Activated T-helper 2 cell treated with anti-CD3 and anti-CD28 coated beads, Interferon-gamma antibody, Interleukin-2, Interleukin-4, amounts not matched to agents 10 μg/mL and 5 μg/mL and 100 μg/mL, durations not matched to agents 14 hours and 24 hours and 36 hours (primary cell): ENCODE results near the gene SP140L. TPM values are rescaled to one million over a fixed set of nuclear protein-coding genes. Genes with fewer than 3 reads are reported as not detected.
"Not testable (repeated sequence)": the region's sequence is repeated elsewhere in the genome, so short reads cannot be mapped to it uniquely, and the experiment has no call there.

Experiments
- DNase-seq: peaks from one replicate; pipeline ENCODE4 v3.0.0; 2021; ENCODE audit warnings: low spot score
- H3K27ac Mint-ChIP-seq: one replicate; pipeline ENCODE4 v1.8.0; 2021; ENCODE audit warnings: mixed read lengths
- H3K27me3 Mint-ChIP-seq: one replicate; pipeline ENCODE4 v1.8.0; 2021; ENCODE audit warnings: low read depth, mixed read lengths
- H3K36me3 Mint-ChIP-seq: one replicate; pipeline ENCODE4 v1.8.0; 2021; ENCODE audit warnings: low read depth, mixed read lengths
- H3K4me1 Mint-ChIP-seq: one replicate; pipeline ENCODE4 v1.8.0; 2021; ENCODE audit warnings: low read depth, mixed read lengths
- H3K4me3 Mint-ChIP-seq: one replicate; pipeline ENCODE4 v1.8.0; 2021; ENCODE audit warnings: low read depth, mild to moderate bottlenecking, moderate library complexity, mixed read lengths
- H3K9me3 Mint-ChIP-seq: one replicate; pipeline ENCODE4 v1.8.0; 2021; ENCODE audit warnings: mixed read lengths
- intact Hi-C: fragments of 100-400 bp; cut with micrococcal nuclease; formaldehyde crosslinking; loops from one replicate; pipeline ENCODE4 v1.15.1; 2023
- total RNA-seq: library from RNA; stranded (reverse); gene quantifications from 2 replicates; pipeline ENCODE4 v1.2.3, GENCODE V29; 2022

The SP140L gene
- total RNA-seq, 1 donor from 2014 or later = 59.1 TPM

GRCh38 chr2:230347659-230348305 is 20.8 kb downstream of the SP140L start:
- H3K27me3 Mint-ChIP-seq = no peaks in the 10 kb centered on the region
- peak overlapping the region; percentile 94 for H3K27ac Mint-ChIP-seq
- peak; percentile 45 for DNase-seq
- peaks cover 73% of the 10 kb centered on the region for H3K4me1 Mint-ChIP-seq
- peak overlapping the region; percentile 61 for H3K4me3 Mint-ChIP-seq
- peaks cover 88% of the 10 kb centered on the region for H3K36me3 Mint-ChIP-seq
- H3K9me3 Mint-ChIP-seq = peaks cover 52% of the 10 kb centered on the region
- intact Hi-C loops = loop anchor here (1.0 to 10.0 kb wide), 7 partner anchors 12 to 447 kb away; partner anchors contain the start of gene SP100

DNA sequence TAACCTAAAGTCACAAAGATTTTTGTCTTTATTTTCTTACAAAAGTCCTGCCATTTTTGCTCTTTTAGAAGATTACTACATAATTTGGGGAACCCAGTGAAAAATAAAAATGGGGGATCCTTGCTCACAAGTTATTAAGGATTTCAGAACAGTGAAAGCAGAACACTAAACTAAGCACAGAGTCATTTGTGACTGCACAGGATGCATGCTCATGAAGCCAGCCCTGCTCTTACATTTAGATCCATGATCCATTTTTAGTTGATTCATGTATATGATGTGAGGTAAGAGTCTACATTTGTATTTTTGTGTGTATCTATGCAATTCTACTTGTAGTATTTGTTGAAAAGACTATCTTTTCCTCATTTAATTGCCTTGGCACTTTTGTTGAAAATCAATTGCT is 21.8 kb downstream of the SP140L start:
- H3K9me3 Mint-ChIP-seq = peaks cover 44% of the 10 kb centered on the region
- H3K27me3 Mint-ChIP-seq = no peaks in the 10 kb centered on the region
- H3K27ac Mint-ChIP-seq = peak overlapping the region; percentile 94
- DNase-seq = no peak
- peak overlapping the region; percentile 61 for H3K4me3 Mint-ChIP-seq
- H3K36me3 Mint-ChIP-seq = peaks cover 82% of the 10 kb centered on the region
- peaks cover 66% of the 10 kb centered on the region for H3K4me1 Mint-ChIP-seq
- intact Hi-C loops = loop anchor here (1.0 to 10.0 kb wide), 7 partner anchors 13 to 446 kb away; partner anchors contain the start of gene SP100

DNA sequence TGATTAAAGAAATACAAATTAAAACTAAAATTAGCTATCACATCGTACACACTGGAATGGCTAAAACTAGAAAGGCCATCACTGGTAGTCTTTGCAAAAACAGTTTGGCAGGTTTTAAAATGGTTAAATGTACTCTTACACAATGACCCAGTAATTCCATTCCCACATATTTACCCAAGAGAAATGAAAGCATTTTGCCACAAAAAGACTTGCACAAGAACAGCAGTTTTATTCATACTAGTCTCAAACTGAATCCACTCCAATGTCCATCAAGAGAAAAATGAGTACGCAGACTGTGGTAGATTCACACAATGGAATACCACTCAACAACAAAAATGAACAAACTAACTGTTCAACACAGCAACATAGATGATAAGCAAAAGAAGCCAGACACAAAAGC is 29.1 kb downstream of the SP140L start:
- Mint-ChIP-seq H3K27me3 (no peaks in the 10 kb centered on the region), H3K9me3 (peaks cover 23% of the 10 kb centered on the region), H3K27ac (no peak overlapping the region), H3K4me1 (peaks cover 28% of the 10 kb centered on the region), H3K4me3 (no peak overlapping the region), H3K36me3 (peaks cover 84% of the 10 kb centered on the region)
- intact Hi-C loops = no loop called here
- no peak for DNase-seq

DNA sequence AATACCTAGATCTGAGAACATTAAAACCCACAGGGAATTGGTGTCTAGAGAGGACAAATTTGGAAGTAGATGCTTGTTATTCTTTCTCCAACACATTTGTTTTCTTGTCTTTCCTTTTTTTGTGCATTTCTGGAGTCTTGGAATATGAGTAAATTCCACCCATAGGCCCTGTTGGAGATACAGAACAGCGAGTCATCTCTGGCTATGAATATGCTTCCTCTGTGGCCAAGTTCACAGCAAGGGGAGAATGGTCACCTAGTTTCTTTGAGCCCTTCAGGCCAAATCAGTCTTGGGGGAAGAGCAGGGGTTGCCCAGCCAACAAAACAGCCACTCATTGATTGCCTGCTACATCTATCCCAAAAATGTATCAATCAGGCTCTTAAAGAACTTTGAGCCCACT is 31.3 kb downstream of the SP140L start:
- Mint-ChIP-seq H3K4me3 (no peak overlapping the region), H3K27me3 (no peaks in the 10 kb centered on the region), H3K36me3 (peaks cover 90% of the 10 kb centered on the region), H3K27ac (no peak overlapping the region), H3K4me1 (peaks cover 38% of the 10 kb centered on the region), H3K9me3 (peaks cover 30% of the 10 kb centered on the region)
- intact Hi-C loops = no loop called here
- DNase-seq = no peak

- Mint-ChIP-seq H3K4me1 (peaks cover 38% of the 10 kb centered on the region), H3K4me3 (no peak overlapping the region), H3K27me3 (no peaks in the 10 kb centered on the region), H3K36me3 (peaks cover 94% of the 10 kb centered on the region), H3K27ac (peak overlapping the region; percentile 34), H3K9me3 (peaks cover 40% of the 10 kb centered on the region)
- no peak for DNase-seq
- intact Hi-C loops = no loop called here
These were observed 33.0 kb downstream of the SP140L start for GRCh38 chr2:230360028-230360427.

DNA sequence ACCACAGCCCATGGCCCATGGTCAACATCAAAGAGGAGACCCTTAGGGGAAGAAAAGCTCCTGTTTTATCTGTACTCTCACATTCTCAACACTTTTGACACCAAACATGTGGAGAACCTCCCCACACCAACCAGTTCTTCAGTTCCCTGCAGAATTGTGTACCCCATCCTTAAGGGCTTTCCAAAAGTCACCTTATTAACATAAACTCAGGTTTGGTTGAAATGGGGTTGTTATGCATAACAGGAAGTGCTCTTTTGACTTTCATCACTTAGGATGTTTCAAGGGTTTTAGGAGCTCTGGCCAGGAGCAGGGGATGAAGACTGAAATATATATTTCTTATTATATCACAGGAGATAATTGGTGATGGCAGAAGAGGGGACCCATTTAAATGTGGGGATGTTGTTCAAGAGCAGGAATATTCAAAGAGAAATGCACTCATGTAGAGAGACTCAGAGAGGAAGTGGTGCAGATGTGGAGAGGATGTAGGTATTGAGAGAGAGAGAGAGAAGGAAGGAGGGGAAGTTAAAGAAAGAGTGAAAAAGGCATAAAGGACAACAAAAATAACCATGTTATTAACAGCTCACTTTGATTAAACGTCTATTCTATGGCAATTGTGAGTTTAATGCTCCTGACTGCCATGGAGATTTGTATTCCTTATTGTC is 35.2 kb downstream of the SP140L start:
- Mint-ChIP-seq H3K4me3 (no peak overlapping the region), H3K27me3 (no peaks in the 10 kb centered on the region), H3K27ac (peak overlapping the region; percentile 54), H3K36me3 (peaks cover 95% of the 10 kb centered on the region), H3K4me1 (peaks cover 36% of the 10 kb centered on the region), H3K9me3 (peaks cover 41% of the 10 kb centered on the region)
- intact Hi-C loops = no loop called here
- DNase-seq = no peak

DNA sequence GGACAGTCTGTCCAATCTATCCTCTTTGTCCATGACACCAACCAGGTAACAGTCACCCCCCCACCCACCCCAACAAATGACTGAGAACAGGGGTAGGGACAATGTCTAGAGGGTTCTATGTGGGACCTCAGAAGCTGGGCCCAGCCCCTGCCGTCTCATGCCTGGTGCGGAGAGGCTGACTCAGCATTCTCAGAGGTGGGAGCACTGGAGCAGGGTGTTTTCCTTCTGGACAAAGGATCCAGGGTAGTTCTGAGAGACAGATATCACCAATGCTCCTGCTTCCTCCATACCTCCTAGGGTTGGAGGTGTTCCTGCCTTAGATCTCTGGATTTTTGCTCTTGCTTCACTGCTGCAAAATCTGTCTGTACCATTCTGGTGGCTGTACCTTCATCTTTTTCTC is 55.1 kb downstream of the SP140L start:
- DNase-seq = no peak
- intact Hi-C loops = no loop called here

DNA sequence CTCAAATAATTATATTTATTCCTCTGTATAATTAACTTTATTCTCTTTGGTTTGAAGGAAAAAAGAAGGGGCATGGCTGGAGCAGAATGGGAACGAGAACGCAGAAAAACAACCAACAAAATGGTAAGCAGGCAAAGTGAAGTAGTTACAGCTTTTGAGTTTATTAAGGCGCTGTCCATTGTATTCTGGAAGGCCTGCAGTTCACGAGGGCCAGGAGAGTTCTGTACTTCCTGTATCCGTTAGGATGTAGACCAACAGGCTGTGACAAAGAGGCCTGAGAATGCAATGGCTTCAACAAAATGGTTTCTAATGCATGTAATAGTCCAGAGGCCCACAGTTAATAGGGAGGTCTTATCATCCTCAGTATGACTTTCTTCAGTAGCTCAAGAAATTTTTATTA is 56.5 kb downstream of the SP140L start:
- no peak overlapping the region for H3K27ac Mint-ChIP-seq
- peaks cover 82% of the 10 kb centered on the region for H3K36me3 Mint-ChIP-seq
- H3K9me3 Mint-ChIP-seq = no peaks in the 10 kb centered on the region
- intact Hi-C loops = no loop called here
- no peak overlapping the region for H3K4me3 Mint-ChIP-seq
- peaks cover 4% of the 10 kb centered on the region for H3K4me1 Mint-ChIP-seq
- no peaks in the 10 kb centered on the region for H3K27me3 Mint-ChIP-seq
- DNase-seq = no peak

More for the DNA sequence above, 55.1 kb downstream of the SP140L start:
- Mint-ChIP-seq H3K27ac (peak overlapping the region; percentile 30), H3K27me3 (no peaks in the 10 kb centered on the region), H3K4me3 (no peak overlapping the region), H3K9me3 (no peaks in the 10 kb centered on the region), H3K4me1 (peaks cover 14% of the 10 kb centered on the region), H3K36me3 (peaks cover 84% of the 10 kb centered on the region)

DNA sequence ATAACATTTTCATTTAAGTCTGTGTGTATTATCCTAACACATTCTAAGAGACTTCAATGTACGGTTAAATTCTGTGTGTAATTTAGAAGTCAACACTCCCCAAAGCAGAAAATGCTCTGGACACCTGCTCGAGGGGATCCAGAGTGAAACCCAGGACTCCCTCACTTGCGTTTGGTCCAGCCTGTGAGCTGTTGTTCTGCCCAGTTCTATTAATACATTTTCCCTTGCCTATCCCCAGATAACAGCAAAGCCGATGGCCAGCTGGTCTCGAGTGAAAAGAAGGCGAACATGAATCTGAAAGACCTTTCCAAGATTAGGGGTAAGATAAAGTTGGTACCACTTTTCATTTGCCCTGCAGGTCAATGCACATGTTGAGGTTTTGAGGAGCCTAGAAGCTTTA is 58.0 kb downstream of the SP140L start:
- peaks cover 86% of the 10 kb centered on the region for H3K36me3 Mint-ChIP-seq
- no peaks in the 10 kb centered on the region for H3K27me3 Mint-ChIP-seq
- no peak for DNase-seq
- intact Hi-C loops = no loop called here
- no peak overlapping the region for H3K27ac Mint-ChIP-seq
- no peaks in the 10 kb centered on the region for H3K9me3 Mint-ChIP-seq
- H3K4me3 Mint-ChIP-seq = no peak overlapping the region
- H3K4me1 Mint-ChIP-seq = no peaks in the 10 kb centered on the region

GRCh38 chr2:230394301-230394700 is 67.3 kb downstream of the SP140L start:
- no peak for DNase-seq
- no peaks in the 10 kb centered on the region for H3K4me1 Mint-ChIP-seq
- peaks cover 97% of the 10 kb centered on the region for H3K36me3 Mint-ChIP-seq
- H3K9me3 Mint-ChIP-seq = peaks cover 6% of the 10 kb centered on the region
- H3K27ac Mint-ChIP-seq = no peak overlapping the region
- no peak overlapping the region for H3K4me3 Mint-ChIP-seq
- no peaks in the 10 kb centered on the region for H3K27me3 Mint-ChIP-seq
- intact Hi-C loops = no loop called here

DNA sequence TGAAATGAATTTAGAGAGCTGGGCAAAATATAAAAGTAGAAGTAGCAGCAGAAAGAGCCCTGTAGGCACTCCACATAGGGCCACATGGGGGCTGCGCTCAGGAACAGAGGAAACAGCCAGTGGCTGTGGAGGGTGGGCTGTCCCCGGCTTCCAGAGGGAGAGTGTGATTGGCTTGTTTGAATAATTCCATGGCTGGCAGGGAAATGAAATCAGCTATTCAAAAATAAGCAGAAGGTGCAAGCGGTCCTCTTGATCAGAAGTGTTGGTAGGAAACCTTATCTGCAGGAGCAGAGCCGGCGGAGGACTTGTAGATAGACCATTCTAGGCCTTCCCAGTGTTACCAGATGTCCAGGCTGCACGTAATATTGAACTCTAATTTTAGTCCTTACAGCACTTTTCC is 71.7 kb downstream of the SP140L start:
- H3K4me3 Mint-ChIP-seq, H3K27ac Mint-ChIP-seq, H3K9me3 Mint-ChIP-seq, H3K4me1 Mint-ChIP-seq, H3K27me3 Mint-ChIP-seq, DNase-seq, intact Hi-C loops: not testable (repeated sequence)
- peaks cover 88% of the 10 kb centered on the region for H3K36me3 Mint-ChIP-seq

DNA sequence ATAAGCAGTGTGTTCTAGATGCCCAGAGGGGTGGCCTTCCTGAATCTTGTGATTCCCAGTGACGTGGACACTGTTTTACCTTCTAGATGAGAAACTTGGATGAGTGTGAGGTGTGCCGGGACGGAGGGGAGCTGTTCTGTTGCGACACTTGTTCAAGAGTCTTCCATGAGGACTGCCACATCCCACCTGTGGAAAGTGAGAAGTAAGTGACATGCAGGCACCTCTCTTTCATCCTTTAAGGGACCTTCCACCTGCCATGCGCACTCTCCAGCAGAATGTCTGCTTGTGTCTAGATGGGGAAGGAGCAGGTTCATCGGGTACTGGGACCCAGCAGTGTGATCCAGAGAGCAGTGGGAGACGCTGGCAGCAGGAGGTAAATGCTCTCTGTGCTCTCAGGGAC is 73.0 kb downstream of the SP140L start:
- no peak overlapping the region for H3K4me3 Mint-ChIP-seq
- DNase-seq = no peak
- intact Hi-C loops = no loop called here

DNA sequence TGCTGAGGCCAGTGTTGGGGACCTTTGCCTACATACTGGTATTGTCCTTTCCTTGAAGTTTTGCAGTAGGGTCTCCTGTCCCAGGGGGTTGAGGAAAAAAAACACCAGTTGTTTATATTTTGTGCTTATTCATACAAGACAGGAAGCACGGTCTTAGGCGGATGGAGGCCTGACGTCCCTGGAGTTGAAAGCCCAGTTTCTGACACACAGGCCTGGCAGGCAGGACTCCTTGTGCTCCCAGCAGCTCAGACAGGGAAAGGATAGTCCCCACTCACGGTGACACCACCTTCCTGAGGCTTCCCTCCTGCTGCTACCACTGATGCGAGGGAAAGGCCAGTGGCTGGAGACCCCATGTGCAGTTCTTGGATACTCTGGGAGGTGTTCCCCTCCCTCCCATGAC is 73.5 kb downstream of the SP140L start:
- H3K9me3 Mint-ChIP-seq = peaks cover 6% of the 10 kb centered on the region
- peaks cover 89% of the 10 kb centered on the region for H3K36me3 Mint-ChIP-seq
- intact Hi-C loops = no loop called here
- no peak overlapping the region for H3K4me3 Mint-ChIP-seq
- no peak for DNase-seq
- H3K27me3 Mint-ChIP-seq = no peaks in the 10 kb centered on the region
- H3K4me1 Mint-ChIP-seq = no peaks in the 10 kb centered on the region
- H3K27ac Mint-ChIP-seq = no peak overlapping the region

More for the DNA sequence above, 73.0 kb downstream of the SP140L start:
- no peaks in the 10 kb centered on the region for H3K4me1 Mint-ChIP-seq
- H3K36me3 Mint-ChIP-seq = peaks cover 88% of the 10 kb centered on the region
- H3K27ac Mint-ChIP-seq = no peak overlapping the region
- H3K9me3 Mint-ChIP-seq = peaks cover 6% of the 10 kb centered on the region
- H3K27me3 Mint-ChIP-seq = no peaks in the 10 kb centered on the region
